GM18873 (cell line): Measurements from ENCODE around the gene RBFOX2.
"Not testable (repeated sequence)": the region's sequence is repeated elsewhere in the genome, so short reads cannot be mapped to it uniquely, and the experiment has no call there.

Experiments used
- ATAC-seq: cut with Tn5 transposase; IDR thresholded peaks from one replicate; pipeline ENCODE4 v1.9.1; 2021; ENCODE audit warnings: mild to moderate bottlenecking, moderate library complexity, moderate number of reproducible peaks; ENCODE audit not compliant: unreplicated experiment, low FRiP score

RBFOX2 gene

DNA sequence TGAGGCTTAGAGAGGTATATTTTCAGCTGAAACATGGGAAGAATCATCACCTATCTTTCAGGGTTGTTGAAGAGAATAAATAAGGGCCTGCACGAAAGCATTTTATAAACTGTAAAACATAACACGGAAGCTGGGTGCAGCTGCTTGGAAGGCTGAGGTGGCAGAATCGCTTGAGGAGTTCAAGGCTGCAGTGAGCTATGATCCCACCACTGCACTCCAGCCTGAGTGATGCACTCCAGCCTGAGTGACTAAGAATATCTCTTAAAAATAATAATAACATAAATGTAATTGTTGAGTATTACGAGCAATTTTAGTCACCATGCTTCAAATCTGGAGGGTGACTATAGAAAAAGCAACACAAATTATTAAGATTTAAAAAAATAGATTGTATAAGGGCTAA, 16.3 kb downstream of the RBFOX2 start:
- ATAC-seq = no peak

DNA sequence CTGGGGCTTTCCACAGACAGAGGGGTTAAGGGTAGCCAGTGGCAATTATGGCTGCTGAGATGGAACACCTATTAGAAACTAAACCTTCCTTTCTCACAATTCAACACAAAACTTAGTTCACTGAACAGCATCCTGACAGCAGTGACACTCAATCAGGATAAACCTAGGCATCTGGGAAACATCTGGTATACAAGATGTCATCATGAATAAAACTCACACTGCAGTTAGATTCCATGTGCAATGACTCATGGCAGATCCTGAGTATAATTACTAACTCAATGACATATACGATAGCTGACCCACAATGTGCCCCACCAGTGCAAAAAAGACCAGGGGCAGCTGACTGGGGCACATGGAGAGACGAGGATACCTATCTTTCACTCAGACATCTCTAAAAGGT, 17.7 kb downstream of the RBFOX2 start:
- ATAC-seq = no peak

DNA sequence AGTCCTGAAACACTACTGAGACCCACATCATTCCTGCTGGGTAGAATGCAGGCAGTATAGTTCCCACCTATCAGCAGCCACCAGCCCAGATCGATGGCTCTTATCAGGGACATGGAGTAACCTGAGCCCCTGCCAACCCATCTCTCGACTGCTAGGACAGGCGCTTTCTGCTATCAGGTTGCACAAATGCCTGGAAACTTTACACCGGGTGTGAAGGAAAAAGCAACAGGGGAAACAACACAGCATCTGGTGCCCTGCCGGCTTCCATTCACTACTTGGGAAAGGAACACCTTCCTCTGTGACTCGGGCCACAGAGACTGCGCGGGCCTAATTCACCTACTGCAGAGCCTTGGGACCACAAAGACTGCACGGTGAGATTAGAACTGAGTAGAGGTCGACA, 18.5 kb downstream of the RBFOX2 start:
- no peak for ATAC-seq

DNA sequence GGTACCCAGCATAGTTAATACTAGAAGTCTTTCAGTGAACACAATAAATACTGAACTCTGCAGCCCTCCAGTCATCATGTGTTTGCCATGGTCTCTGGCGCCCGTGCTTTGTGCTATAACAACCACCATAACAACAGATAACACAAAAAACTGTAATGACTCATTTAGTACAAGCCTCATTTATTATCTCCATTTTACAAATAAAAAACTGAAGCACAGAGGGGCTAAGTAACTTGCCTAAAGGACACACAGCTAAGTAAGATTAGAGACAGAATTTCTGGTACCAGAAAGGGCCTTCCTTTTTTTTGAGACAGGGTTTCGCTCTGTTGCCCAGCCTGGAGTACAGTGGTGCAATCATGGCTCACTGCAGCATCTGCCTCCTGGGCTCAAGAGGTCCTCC, 19.5 kb downstream of the RBFOX2 start:
- no peak for ATAC-seq

DNA sequence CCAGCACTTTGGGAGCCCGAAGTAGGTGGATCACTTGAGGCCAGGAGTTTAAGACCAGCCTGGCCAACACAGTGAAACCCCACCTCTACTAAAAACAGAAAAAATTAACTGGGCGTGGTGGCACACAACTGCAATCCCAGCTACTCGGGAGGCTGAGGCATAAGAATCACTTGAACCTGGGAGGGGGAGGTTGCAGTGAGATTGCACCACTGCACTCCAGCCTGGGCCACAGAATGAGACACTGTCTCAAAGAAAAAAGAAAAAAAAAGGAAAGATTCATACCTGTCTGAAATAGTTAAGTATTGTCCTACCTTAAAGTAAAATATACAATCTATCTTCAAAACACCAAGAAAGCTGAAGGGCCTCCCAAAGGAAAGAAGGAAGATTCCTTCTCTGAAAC, 20.1 kb downstream of the RBFOX2 start:
- ATAC-seq = no peak

DNA sequence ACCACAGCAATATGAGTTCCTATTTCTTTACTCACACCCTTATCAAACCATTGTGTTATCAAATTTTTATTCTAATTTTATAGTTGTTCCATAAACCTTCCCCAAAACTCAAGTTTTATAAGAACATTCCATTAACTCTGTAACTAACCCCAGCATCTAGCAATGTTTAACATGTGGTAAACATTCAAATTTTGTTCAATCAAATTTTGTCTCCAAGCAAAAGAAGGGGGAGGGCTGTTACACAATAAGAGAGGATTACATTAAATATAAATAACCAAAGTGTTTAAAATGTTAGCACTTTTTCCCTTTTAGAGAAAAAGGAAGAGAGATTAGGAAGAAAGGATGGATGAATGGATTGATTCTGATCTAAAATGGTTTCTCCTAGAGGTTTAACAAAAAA, 20.5 kb downstream of the RBFOX2 start:
- no peak for ATAC-seq

GRCh38 chr22:36003972-36004674, 24.5 kb downstream of the RBFOX2 start:
- no peak for ATAC-seq

GRCh38 chr22:36002718-36003260, 25.8 kb downstream of the RBFOX2 start:
- ATAC-seq = no peak

DNA sequence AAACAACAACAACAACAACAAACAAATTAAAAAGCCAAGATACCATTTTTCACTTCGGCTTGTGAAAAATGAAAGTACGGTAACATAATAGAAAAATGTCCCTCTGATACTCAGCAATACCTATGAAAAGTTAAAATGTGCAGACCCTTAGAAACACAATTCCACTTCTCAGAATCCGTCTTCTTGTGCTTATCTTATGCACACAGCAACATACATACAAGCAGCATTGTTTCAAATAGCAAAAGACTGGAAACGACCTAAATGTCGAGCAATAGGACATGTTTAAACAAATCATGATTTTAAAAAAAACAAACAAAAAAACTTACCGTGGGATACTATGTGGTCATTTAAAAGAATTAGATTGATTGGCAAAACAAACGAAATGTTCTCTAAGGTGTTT, 26.5 kb downstream of the RBFOX2 start:
- no peak for ATAC-seq

DNA sequence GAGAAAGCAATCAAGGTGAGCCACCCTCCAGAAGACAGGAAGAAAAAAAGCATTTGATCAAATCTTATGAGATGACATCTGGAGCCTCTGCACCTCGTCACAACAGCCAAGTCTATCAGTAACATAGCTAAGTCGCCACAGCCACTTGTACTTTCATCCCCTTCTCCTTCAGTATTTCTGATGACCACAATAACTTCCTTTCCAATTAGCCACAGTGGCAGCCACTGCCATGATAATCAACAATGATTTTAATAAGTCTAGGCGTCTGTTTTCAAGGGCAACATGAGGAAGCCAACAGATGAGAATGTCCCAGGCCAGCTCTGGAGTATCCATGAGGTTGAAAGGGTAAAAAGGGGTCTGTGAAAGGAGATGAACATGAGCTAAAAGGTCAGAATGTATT, 29.9 kb downstream of the RBFOX2 start:
- no peak for ATAC-seq

GRCh38 chr22:35997438-35997837, 31.2 kb downstream of the RBFOX2 start:
- no peak for ATAC-seq

DNA sequence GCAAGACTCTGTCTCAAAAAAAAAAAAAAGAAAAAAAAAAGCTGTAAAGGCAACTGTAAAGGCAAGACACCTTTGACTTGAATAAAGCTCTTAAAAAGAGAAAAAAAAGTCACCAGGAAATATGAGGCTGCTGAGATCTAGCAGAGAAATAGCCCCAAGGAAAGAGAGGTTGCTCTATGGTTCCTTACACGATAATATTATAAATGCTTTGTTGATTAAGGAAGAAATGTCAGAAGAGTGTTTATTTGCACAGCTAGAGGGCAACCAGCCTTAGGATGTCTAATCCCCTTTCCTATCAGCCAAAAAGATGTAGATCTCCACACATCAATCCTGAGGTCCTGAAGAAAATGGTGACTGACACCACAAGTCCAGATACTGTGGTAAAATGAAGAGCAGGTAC, 32.0 kb downstream of the RBFOX2 start:
- no peak for ATAC-seq

DNA sequence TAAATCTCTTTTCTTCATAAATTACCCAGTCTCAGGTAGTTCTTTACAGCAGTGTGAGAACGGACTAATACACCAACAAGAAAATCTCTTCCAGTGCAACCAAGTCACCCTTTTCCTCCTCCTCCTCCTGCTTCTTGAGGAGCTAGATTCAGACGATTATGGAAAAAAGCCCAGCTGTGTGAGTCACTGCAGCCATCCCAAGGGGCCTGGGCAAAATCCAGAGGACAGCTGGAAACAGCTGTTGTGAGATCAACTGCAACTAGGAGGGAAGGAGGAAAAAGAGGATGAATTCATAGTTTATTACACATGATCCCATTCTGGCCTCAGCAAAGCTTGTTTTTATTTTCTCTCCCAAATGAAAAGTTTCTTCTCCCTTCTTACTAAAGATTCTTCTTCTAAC, 32.9 kb downstream of the RBFOX2 start:
- no peak for ATAC-seq

GRCh38 chr22:35995348-35995747, 33.3 kb downstream of the RBFOX2 start:
- no peak for ATAC-seq

- ATAC-seq = not testable (repeated sequence)
Observed at GRCh38 chr22:35993727-35994126, 34.9 kb downstream of the RBFOX2 start.

DNA sequence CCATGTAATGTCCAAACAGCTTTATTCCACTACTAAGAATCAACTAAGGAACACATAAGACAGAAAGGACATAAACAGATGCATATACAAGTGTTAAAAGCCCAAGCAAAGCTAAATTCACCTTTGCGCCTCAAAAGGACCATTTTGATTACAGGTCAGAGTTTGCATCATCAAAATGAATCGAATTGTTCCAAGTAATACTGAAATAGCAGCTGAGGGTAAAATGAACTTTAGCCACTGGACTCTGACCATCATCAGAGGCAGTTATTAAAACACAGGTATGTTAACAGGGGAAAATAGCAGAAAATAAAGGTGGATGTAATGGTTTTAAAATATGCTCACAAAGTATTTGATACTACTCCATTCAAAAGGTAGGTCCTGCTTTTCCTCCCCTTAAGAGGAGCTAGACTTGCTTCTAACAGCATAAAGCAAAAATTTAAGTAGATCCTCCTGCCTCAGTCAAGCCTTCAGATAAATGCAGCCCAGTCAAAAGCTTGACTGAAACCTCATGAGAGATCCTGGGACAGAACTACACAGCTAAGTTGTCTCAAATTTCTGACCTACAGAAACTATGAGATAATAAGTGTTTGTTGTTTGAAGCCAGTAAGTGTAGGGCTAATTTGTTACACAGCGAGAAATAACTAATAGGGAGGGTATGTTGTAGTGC, 35.4 kb downstream of the RBFOX2 start:
- no peak for ATAC-seq

DNA sequence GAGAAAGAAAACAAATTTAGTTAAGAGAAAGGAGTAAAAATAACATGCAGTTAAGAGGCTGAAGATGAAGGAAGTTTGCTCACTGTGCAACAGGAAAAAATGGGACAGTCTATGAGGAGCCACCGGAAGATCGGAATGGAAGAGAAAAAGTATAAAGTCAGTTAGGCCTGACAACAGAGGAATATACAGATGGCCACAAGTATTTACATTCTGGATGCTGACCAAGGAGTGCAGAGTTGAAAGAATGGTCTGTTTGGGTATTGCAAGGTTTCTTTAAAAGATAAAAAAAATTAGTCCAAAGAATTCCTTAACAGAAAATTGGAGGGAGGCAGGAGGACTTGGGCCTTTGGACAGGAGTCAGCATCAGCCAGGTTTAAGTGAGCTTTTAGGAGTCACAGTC, 37.5 kb downstream of the RBFOX2 start:
- no peak for ATAC-seq

GRCh38 chr22:35988030-35988429, 40.6 kb downstream of the RBFOX2 start:
- ATAC-seq = no peak

GRCh38 chr22:35987487-35987886, 41.1 kb downstream of the RBFOX2 start:
- ATAC-seq = no peak

- no peak for ATAC-seq
Observed at GRCh38 chr22:35986088-35986487, 42.5 kb downstream of the RBFOX2 start.

GRCh38 chr22:35985371-35985770, 43.3 kb downstream of the RBFOX2 start:
- no peak for ATAC-seq
